A673 (cell line): ENCODE measurements around the gene B4GALNT4.

ENCODE experiments used
- CTCF ChIP-seq: fragments of 300-800, 200-600 bp; sonication (generic); conservative IDR thresholded peaks from 2 replicates; pipeline ENCODE4 v1.5.1; 2017; ENCODE audit warnings: low read depth, mild to moderate bottlenecking, antibody characterized with exemption, low read length, moderate library complexity, mixed read lengths
- EZH2 ChIP-seq: fragments of 200-600 bp; sonication (generic); IDR thresholded peaks from 2 replicates; pipeline ENCODE4 v1.6.1; 2017; ENCODE audit warnings: borderline replicate concordance, low read depth, mild to moderate bottlenecking, mixed read lengths, antibody characterized with exemption, low read length; ENCODE audit not compliant: poor library complexity, severe bottlenecking

DNA sequence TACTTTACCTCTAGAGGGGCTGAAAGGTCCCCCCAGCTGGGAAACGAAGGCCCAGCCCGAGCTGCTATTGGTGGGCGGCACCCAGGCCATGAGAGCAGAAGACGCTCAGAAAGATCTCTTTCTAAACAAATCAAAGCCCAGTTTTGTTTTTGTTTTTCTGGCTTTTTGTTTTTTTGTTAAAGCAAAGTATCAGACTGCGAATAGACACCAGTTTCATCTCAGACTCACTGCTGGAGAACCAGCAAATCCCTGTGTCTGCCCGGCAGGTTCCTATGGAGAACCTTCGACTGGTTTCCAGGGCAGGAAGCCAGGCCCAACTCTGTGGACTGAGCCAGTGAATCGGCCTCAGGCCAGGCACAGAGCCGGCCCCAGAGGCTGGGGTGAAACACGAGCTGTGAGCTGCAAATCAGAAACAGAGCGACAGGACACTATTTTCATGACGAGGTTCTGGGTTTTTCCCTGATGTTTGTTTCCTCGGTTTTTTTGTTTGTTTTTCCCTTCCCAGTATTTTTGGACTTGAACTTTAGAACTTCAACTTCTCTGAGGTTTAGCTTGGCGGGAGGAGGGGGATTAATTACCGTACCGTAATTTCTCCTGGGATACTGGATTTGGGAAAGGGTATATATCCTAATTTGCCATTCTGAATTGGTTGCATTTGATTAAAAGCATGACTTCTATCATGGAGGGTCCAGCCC is 16.0 kb upstream of the B4GALNT4 start:
- TF ChIP-seq CTCF (no peak), EZH2 (no peak)
